ENCODE data around the gene COL16A1.

COL16A1 gene

GRCh38 chr1:31663622-31664452, 40.0 kb downstream of the COL16A1 start:
- DNase-seq, result peak; percentile 77

GRCh38 chr1:31662463-31662862, 41.4 kb downstream of the COL16A1 start:
- peak; percentile 21 for DNase-seq

GRCh38 chr1:31661856-31662255, 42.0 kb downstream of the COL16A1 start:
- DNase-seq, result peak; percentile 8

GRCh38 chr1:31660871-31661455, 42.9 kb downstream of the COL16A1 start:
- DNase-seq, result peak; percentile 19

- no peak for DNase-seq
Observed at GRCh38 chr1:31659889-31660288, 43.9 kb downstream of the COL16A1 start.

- peak; percentile 26 for DNase-seq
Observed at GRCh38 chr1:31658721-31659120, 45.1 kb downstream of the COL16A1 start.

GRCh38 chr1:31657972-31658510, 45.8 kb downstream of the COL16A1 start:
- DNase-seq, result no peak

GRCh38 chr1:31657020-31657804, 46.6 kb downstream of the COL16A1 start:
- DNase-seq, result no peak

- DNase-seq, result no peak
Observed at GRCh38 chr1:31655756-31656155, 48.1 kb downstream of the COL16A1 start.

GRCh38 chr1:31655104-31655503, 48.7 kb downstream of the COL16A1 start:
- DNase-seq, result no peak

- DNase-seq, result no peak
Observed at GRCh38 chr1:31654474-31654776, 49.4 kb downstream of the COL16A1 start.

GRCh38 chr1:31653717-31654473, 49.9 kb downstream of the COL16A1 start:
- DNase-seq, result no peak

- no peak for DNase-seq
Observed at GRCh38 chr1:31652891-31653499, 50.8 kb downstream of the COL16A1 start.

- no peak for DNase-seq
Observed at GRCh38 chr1:31651766-31652165, 52.1 kb downstream of the COL16A1 start.

- no peak for DNase-seq
Observed at GRCh38 chr1:31651089-31651420, 52.8 kb downstream of the COL16A1 start.

- DNase-seq, result no peak
Observed at GRCh38 chr1:31650161-31651088, 53.4 kb downstream of the COL16A1 start.

- DNase-seq, result no peak
Observed at GRCh38 chr1:31648641-31649357, 55.0 kb downstream of the COL16A1 start.

GRCh38 chr1:31648190-31648589, 55.6 kb downstream of the COL16A1 start:
- DNase-seq, result no peak

GRCh38 chr1:31647106-31647505, 56.7 kb downstream of the COL16A1 start:
- DNase-seq, result no peak

GRCh38 chr1:31646259-31646960, 57.4 kb downstream of the COL16A1 start:
- DNase-seq, result no peak
